ENCODE results near the gene MYL5.

MYL5 gene

DNA sequence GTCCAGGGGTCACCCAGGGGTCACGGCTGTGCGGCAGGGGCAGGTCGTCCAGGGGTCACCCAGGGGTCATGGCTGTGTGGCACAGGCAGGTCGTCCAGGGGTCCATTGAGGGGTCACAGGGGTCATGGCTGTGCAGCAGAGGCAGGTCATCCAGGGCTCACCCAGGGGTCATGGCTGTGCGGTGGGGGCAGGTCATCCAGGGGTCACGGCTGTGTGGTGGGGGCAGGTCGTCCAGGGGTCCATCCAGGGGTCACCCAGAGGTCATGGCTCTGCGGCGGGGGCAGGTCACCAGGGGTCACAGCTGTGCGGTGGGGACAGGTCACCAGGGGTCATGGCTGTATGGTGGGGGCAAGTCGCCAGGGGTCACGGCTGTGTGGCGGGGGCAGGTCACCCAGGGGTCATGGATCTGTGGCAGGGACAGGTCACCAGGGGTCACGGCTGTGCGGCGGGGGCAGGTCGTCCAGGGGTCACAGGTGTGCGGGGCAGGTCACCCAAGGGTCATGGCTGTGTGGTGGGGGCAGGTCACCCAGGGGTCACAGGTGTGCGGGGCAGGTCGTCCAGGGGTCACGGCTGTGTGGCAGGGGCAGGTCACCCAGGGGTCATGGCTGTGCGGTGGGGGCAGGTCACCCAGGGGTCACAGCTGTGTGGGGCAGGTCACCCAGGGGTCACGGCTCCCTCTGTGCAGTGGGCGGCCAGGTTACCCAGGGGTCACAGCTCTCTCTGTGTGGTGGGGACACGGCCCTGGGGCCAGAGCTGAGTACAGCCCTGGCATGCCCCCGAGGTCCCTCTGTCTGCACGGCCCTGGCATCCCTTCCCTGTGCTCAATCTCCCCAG, 16.3 kb upstream of the MYL5 start:
- Histone ChIP-seq H3K4me3 (ENCODE audit: low read depth, low read length, poor library complexity, severe bottlenecking) (no peak overlapping the region), H2AFZ (ENCODE audit: low read length) (no peak overlapping the region), H3K9me2 (ENCODE audit: low read depth, low read length) (no peaks in the 10 kb centered on the region), H3K9me3 (ENCODE audit: low read length) (no peaks in the 10 kb centered on the region), H3K9ac (ENCODE audit: low read length) (no peak overlapping the region), H3K4me1 (ENCODE audit: insufficient read depth, low read length, severe bottlenecking) (peaks cover 2% of the 10 kb centered on the region), H3K27ac (ENCODE audit: low read depth, low read length, poor library complexity, severe bottlenecking) (no peak overlapping the region), H3K36me3 (ENCODE audit: insufficient read depth, low read length) (no peaks in the 10 kb centered on the region), H3K27me3 (ENCODE audit: insufficient read depth, low read length) (no peaks in the 10 kb centered on the region), H3F3A (ENCODE audit: insufficient read depth, low read length) (no peaks in the 10 kb centered on the region), H3K79me2 (ENCODE audit: insufficient read depth, low read length) (no peaks in the 10 kb centered on the region), H4K20me1 (ENCODE audit: insufficient read depth, low read length) (no peaks in the 10 kb centered on the region), H3K4me2 (ENCODE audit: low read length) (no peak overlapping the region)
- TF ChIP-seq CTCF (IDR thresholded peaks at IDR 0.05; ENCODE audit: low read length) (no peak), EZH2 (IDR thresholded peaks at IDR 0.05; ENCODE audit: borderline replicate concordance, low read length) (no peak)

- no peaks in the 10 kb centered on the region for H3K79me2 ChIP-seq (ENCODE audit: insufficient read depth, low read length)
- H3K4me1 ChIP-seq (ENCODE audit: insufficient read depth, low read length, severe bottlenecking) = peaks cover 6% of the 10 kb centered on the region
- no peaks in the 10 kb centered on the region for H3F3A ChIP-seq (ENCODE audit: insufficient read depth, low read length)
- no peak overlapping the region for H3K27ac ChIP-seq (ENCODE audit: low read depth, low read length, poor library complexity, severe bottlenecking)
- no peak for TF ChIP-seq EZH2 (IDR thresholded peaks at IDR 0.05; ENCODE audit: borderline replicate concordance, low read length)
- no peak for TF ChIP-seq CTCF (IDR thresholded peaks at IDR 0.05; ENCODE audit: low read length)
- H3K9me3 ChIP-seq (ENCODE audit: low read length) = no peaks in the 10 kb centered on the region
- H3K36me3 ChIP-seq (ENCODE audit: insufficient read depth, low read length) = no peaks in the 10 kb centered on the region
- no peaks in the 10 kb centered on the region for H3K9me2 ChIP-seq (ENCODE audit: low read depth, low read length)
- no peak overlapping the region for H3K4me2 ChIP-seq (ENCODE audit: low read length)
- H3K9ac ChIP-seq (ENCODE audit: low read length) = no peak overlapping the region
- H3K27me3 ChIP-seq (ENCODE audit: insufficient read depth, low read length) = no peaks in the 10 kb centered on the region
- H4K20me1 ChIP-seq (ENCODE audit: insufficient read depth, low read length) = no peaks in the 10 kb centered on the region
- H2AFZ ChIP-seq (ENCODE audit: low read length) = no peak overlapping the region
- H3K4me3 ChIP-seq (ENCODE audit: low read depth, low read length, poor library complexity, severe bottlenecking) = no peak overlapping the region
These were observed 15.4 kb upstream of the MYL5 start for GRCh38 chr4:658681-659667.

GRCh38 chr4:659851-660250, 14.5 kb upstream of the MYL5 start:
- Histone ChIP-seq H3K36me3 (ENCODE audit: insufficient read depth, low read length) (no peaks in the 10 kb centered on the region), H3K9me3 (ENCODE audit: low read length) (no peaks in the 10 kb centered on the region), H3K4me1 (ENCODE audit: insufficient read depth, low read length, severe bottlenecking) (peaks cover 13% of the 10 kb centered on the region), H3K4me2 (ENCODE audit: low read length) (no peak overlapping the region), H3F3A (ENCODE audit: insufficient read depth, low read length) (no peaks in the 10 kb centered on the region), H3K9me2 (ENCODE audit: low read depth, low read length) (no peaks in the 10 kb centered on the region), H3K79me2 (ENCODE audit: insufficient read depth, low read length) (no peaks in the 10 kb centered on the region), H3K4me3 (ENCODE audit: low read depth, low read length, poor library complexity, severe bottlenecking) (no peak overlapping the region), H3K27ac (ENCODE audit: low read depth, low read length, poor library complexity, severe bottlenecking) (no peak overlapping the region), H3K9ac (ENCODE audit: low read length) (no peak overlapping the region), H2AFZ (ENCODE audit: low read length) (no peak overlapping the region), H4K20me1 (ENCODE audit: insufficient read depth, low read length) (no peaks in the 10 kb centered on the region), H3K27me3 (ENCODE audit: insufficient read depth, low read length) (no peaks in the 10 kb centered on the region)
- no peak for TF ChIP-seq EZH2 (IDR thresholded peaks at IDR 0.05; ENCODE audit: borderline replicate concordance, low read length)
- no peak for TF ChIP-seq CTCF (IDR thresholded peaks at IDR 0.05; ENCODE audit: low read length)
